H9 (cell line): Measurements from ENCODE around the gene USP3. TPM values are rescaled to one million over a fixed set of nuclear protein-coding genes. Genes with fewer than 3 reads are reported as not detected.

Experiments
- DNase-seq: peaks from one replicate; pipeline ENCODE4 v3.0.0-alpha.2; 2017
- H2AFZ ChIP-seq: one replicate; pipeline ENCODE4 v1.6.1; 2013; ENCODE audit warnings: mild to moderate bottlenecking, low read length, control low read depth, moderate library complexity
- H2AK5ac ChIP-seq: 2 replicates; pipeline ENCODE4 v1.6.1; 2013; ENCODE audit warnings: low read length, control low read depth, mixed read lengths; ENCODE audit not compliant: insufficient read length
- H2BK120ac ChIP-seq: one replicate; pipeline ENCODE4 v1.6.1; 2013; ENCODE audit warnings: low read depth, mild to moderate bottlenecking, low read length, control low read depth, inconsistent platforms; ENCODE audit not compliant: poor library complexity, severe bottlenecking
- H2BK12ac ChIP-seq: 2 replicates; pipeline ENCODE4 v1.6.1; 2013; ENCODE audit warnings: low read length, control low read depth, mixed read lengths, low read depth; ENCODE audit not compliant: insufficient read length
- H2BK15ac ChIP-seq: 2 replicates; pipeline ENCODE4 v1.6.1; 2013; ENCODE audit warnings: low read depth, low read length, control low read depth
- H2BK20ac ChIP-seq: one replicate; pipeline ENCODE4 v1.6.1; 2013; ENCODE audit warnings: low read depth, mild to moderate bottlenecking, low read length, control low read depth, inconsistent platforms; ENCODE audit not compliant: poor library complexity, severe bottlenecking
- H2BK5ac ChIP-seq: 2 replicates; pipeline ENCODE4 v1.6.1; 2013; ENCODE audit warnings: low read length, control low read depth, mixed read lengths; ENCODE audit not compliant: insufficient read length
- H3K14ac ChIP-seq: 2 replicates; pipeline ENCODE4 v1.6.1; 2013; ENCODE audit warnings: low read length, control low read depth; ENCODE audit not compliant: insufficient read depth
- H3K18ac ChIP-seq: 2 replicates; pipeline ENCODE4 v1.6.1; 2013; ENCODE audit warnings: low read depth, mild to moderate bottlenecking, mixed read lengths, low read length, control low read depth; ENCODE audit not compliant: insufficient read length
- H3K23ac ChIP-seq: 2 replicates; pipeline ENCODE4 v1.6.1; 2013; ENCODE audit warnings: low read length, control low read depth, mixed read lengths, low read depth; ENCODE audit not compliant: insufficient read length
- H3K23me2 ChIP-seq: 2 replicates; pipeline ENCODE4 v1.6.1; 2013; ENCODE audit warnings: low read depth, mild to moderate bottlenecking, mixed read lengths, low read length, control low read depth; ENCODE audit not compliant: insufficient read length, poor library complexity, severe bottlenecking
- H3K27ac ChIP-seq: 2 replicates; pipeline ENCODE4 v1.5.1; 2013; ENCODE audit warnings: low read length, control low read depth, mixed read lengths, low read depth; ENCODE audit not compliant: insufficient read length
- H3K27me3 ChIP-seq: 2 replicates; pipeline ENCODE4 v1.6.1; 2013; ENCODE audit warnings: low read length, control low read depth, inconsistent platforms; ENCODE audit not compliant: insufficient read depth
- H3K4ac ChIP-seq: 2 replicates; pipeline ENCODE4 v1.6.1; 2013; ENCODE audit warnings: low read depth, mild to moderate bottlenecking, control low read depth, inconsistent platforms, low read length, moderate library complexity
- H3K4me1 ChIP-seq: 2 replicates; pipeline ENCODE4 v1.6.1; 2013; ENCODE audit warnings: low read length, control low read depth, inconsistent platforms; ENCODE audit not compliant: insufficient read depth
- H3K4me2 ChIP-seq: 2 replicates; pipeline ENCODE4 v1.6.1; 2013; ENCODE audit warnings: low read length, control low read depth, mixed read lengths; ENCODE audit not compliant: insufficient read length, insufficient read depth
- H3K56ac ChIP-seq: 2 replicates; pipeline ENCODE4 v1.6.1; 2013; ENCODE audit warnings: low read depth, mild to moderate bottlenecking, mixed read lengths, low read length, control low read depth; ENCODE audit not compliant: insufficient read length
- H3K79me1 ChIP-seq: 2 replicates; pipeline ENCODE4 v1.6.1; 2013; ENCODE audit warnings: low read depth, mild to moderate bottlenecking, moderate library complexity, low read length, control low read depth, inconsistent platforms; ENCODE audit not compliant: insufficient read depth, poor library complexity, severe bottlenecking
- H3K79me2 ChIP-seq: 2 replicates; pipeline ENCODE4 v1.6.1; 2013; ENCODE audit warnings: low read length, control low read depth, inconsistent platforms; ENCODE audit not compliant: insufficient read depth
- H3K9ac ChIP-seq: 2 replicates; pipeline ENCODE4 v1.6.1; 2013; ENCODE audit warnings: low read length, control low read depth, mixed read lengths; ENCODE audit not compliant: insufficient read length; ENCODE audit errors: extremely low read depth
- H3K9me3 ChIP-seq: one replicate; pipeline ENCODE4 v1.6.1; 2013; ENCODE audit warnings: low read depth, low read length, inconsistent platforms; ENCODE audit not compliant: control insufficient read depth
- H3T11ph ChIP-seq: one replicate; pipeline ENCODE4 v1.6.1; 2013; ENCODE audit warnings: mild to moderate bottlenecking, low read length, control low read depth, inconsistent platforms
- H4K20me1 ChIP-seq: one replicate; pipeline ENCODE4 v1.6.1; 2013; ENCODE audit not compliant: control insufficient read depth, insufficient read length, insufficient read depth
- H4K5ac ChIP-seq: 2 replicates; pipeline ENCODE4 v1.6.1; 2013; ENCODE audit warnings: low read depth, mild to moderate bottlenecking, mixed read lengths, low read length, control low read depth; ENCODE audit not compliant: insufficient read length
- H4K8ac ChIP-seq: replicated peaks from 2 replicates; pipeline ENCODE4 v1.6.1; 2013; ENCODE audit warnings: low read length, control low read depth, mixed read lengths, low read depth; ENCODE audit not compliant: insufficient read length
- H4K91ac ChIP-seq: 2 replicates; pipeline ENCODE4 v1.6.1; 2013; ENCODE audit warnings: low read depth, mild to moderate bottlenecking, moderate library complexity, mixed read lengths, low read length, control low read depth; ENCODE audit not compliant: insufficient read length
- H3K27ac Mint-ChIP-seq, 3 experiments: 2 replicates in 2 of 3; 3 replicates in 1 of 3; pipeline ENCODE4 v1.8.0; 2020 to 2021; ENCODE audit warnings: mixed read lengths in 3 of 3, mild to moderate bottlenecking in 1 of 3, moderate library complexity in 1 of 3
- H3K27me3 Mint-ChIP-seq: 2 replicates; pipeline ENCODE4 v1.8.0; 2021; ENCODE audit warnings: low read depth, mild to moderate bottlenecking, moderate library complexity, mixed read lengths
- H3K36me3 Mint-ChIP-seq, 3 experiments: 2 replicates in 2 of 3; 3 replicates in 1 of 3; pipeline ENCODE4 v1.8.0; 2020 to 2021; ENCODE audit warnings: low read depth in 3 of 3, mixed read lengths in 3 of 3; ENCODE audit not compliant: insufficient read depth in 1 of 3
- H3K4me1 Mint-ChIP-seq, 2 experiments: 2 replicates each; pipeline ENCODE4 v1.8.0; 2020; ENCODE audit warnings: mixed read lengths in 2 of 2
- H3K4me3 Mint-ChIP-seq, 2 experiments: 2 replicates in 1 of 2; 3 replicates in 1 of 2; pipeline ENCODE4 v1.8.0; 2020 to 2021; ENCODE audit warnings: mild to moderate bottlenecking in 2 of 2, mixed read lengths in 2 of 2, moderate library complexity in 1 of 2
- H3K9me3 Mint-ChIP-seq, 2 experiments: 2 replicates in 1 of 2; 3 replicates in 1 of 2; pipeline ENCODE4 v1.8.0; 2020; ENCODE audit warnings: mild to moderate bottlenecking in 2 of 2, mixed read lengths in 2 of 2, moderate library complexity in 1 of 2
- WGBS: extraction: QIAGEN DNeasy Blood & Tissue Kit; methylation state at CpG from one replicate; pipeline ENCODE4 v1.1.7; 2013; ENCODE audit warnings: missing lambda C conversion rate, low lambda C conversion rate, mixed read lengths; ENCODE audit not compliant: insufficient read length; ENCODE audit errors: extremely low coverage; 5-methylcytosine and 5-hydroxymethylcytosine counted together
- total RNA-seq: library from RNA; stranded (reverse); gene quantifications from 2 replicates; pipeline ENCODE4 v1.2.1, GENCODE V29; 2021
- TF ChIP-seq, protein P1 (sequence below): fragments of 200-600 bp; sonication (generic); conservative IDR thresholded peaks from 3 replicates; pipeline ENCODE4 v1.8.0; 2021; ENCODE audit warnings: antibody characterized with exemption, mild to moderate bottlenecking

USP3 gene
- total RNA-seq, 1 experiment from 2014 or later, result 14.2 TPM

DNA sequence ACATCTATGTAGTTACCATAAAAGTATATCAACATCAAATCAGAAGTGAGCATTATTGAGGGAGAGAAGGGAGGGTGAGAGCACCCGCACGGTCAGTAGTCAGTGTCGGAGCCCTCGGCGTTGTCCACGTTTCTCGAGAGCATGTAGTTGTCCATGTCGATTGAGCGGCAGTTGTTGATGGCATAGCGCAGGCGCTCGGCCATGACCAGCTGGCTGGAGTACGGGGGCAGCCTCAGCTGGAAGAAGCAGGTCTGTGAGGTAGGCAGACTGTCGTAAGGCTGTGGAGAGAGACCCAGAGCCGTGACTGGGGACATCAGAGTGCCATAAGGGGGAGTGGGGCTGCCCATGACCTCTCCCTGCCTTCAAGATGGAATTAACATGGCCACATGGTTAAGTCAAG lies 104.6 kb downstream of the USP3 start:
- TF ChIP-seq, protein P1, sequence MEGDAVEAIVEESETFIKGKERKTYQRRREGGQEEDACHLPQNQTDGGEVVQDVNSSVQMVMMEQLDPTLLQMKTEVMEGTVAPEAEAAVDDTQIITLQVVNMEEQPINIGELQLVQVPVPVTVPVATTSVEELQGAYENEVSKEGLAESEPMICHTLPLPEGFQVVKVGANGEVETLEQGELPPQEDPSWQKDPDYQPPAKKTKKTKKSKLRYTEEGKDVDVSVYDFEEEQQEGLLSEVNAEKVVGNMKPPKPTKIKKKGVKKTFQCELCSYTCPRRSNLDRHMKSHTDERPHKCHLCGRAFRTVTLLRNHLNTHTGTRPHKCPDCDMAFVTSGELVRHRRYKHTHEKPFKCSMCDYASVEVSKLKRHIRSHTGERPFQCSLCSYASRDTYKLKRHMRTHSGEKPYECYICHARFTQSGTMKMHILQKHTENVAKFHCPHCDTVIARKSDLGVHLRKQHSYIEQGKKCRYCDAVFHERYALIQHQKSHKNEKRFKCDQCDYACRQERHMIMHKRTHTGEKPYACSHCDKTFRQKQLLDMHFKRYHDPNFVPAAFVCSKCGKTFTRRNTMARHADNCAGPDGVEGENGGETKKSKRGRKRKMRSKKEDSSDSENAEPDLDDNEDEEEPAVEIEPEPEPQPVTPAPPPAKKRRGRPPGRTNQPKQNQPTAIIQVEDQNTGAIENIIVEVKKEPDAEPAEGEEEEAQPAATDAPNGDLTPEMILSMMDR, result no peak
- Histone ChIP-seq H2BK120ac (no peak overlapping the region), H3K23ac (no peak overlapping the region), H3K14ac (no peak overlapping the region), H3K27ac (no peak overlapping the region), H2BK20ac (no peak overlapping the region), H3K79me1 (no peaks in the 10 kb centered on the region), H4K91ac (no peak overlapping the region), H2BK12ac (no peak overlapping the region), H4K8ac (no peak overlapping the region), H4K20me1 (no peaks in the 10 kb centered on the region), H3K4me1 (no peaks in the 10 kb centered on the region), H3K27me3 (no peaks in the 10 kb centered on the region), H3K9ac (no peak overlapping the region), H3K56ac (no peak overlapping the region), H3T11ph (no peak overlapping the region), H3K4me2 (no peak overlapping the region), H3K18ac (no peak overlapping the region), H3K9me3 (no peaks in the 10 kb centered on the region), H2BK5ac (no peak overlapping the region), H2BK15ac (no peak overlapping the region), H4K5ac (no peak overlapping the region), H2AFZ (no peak overlapping the region), H3K79me2 (no peaks in the 10 kb centered on the region), H3K23me2 (no peaks in the 10 kb centered on the region), H2AK5ac (no peak overlapping the region), H3K4ac (no peak overlapping the region)
- no CpG with 5 or more reads among the region's 15 CpGs for WGBS
- no peaks in the 10 kb centered on the region; the same call in 1 of the 2 replicates for H3K27me3 Mint-ChIP-seq
- H3K4me1 Mint-ChIP-seq, result peaks cover 5% of the 10 kb centered on the region in 2 experiments
- H3K4me3 Mint-ChIP-seq, result no peak overlapping the region
- peak overlapping the region in 1 of 3 experiments; percentile 49; a peak in 1 of 7 replicates for H3K27ac Mint-ChIP-seq
- H3K36me3 Mint-ChIP-seq, result peaks cover 3 to 37% (median 10%) of the 10 kb centered on the region in 3 experiments; a peak in 6 of 7 replicates
- H3K9me3 Mint-ChIP-seq, result no peaks in the 10 kb centered on the region
- no peak for DNase-seq
